Keratinocyte (primary cell): Measurements from ENCODE around the gene IER5.

Source experiments
- CTCF ChIP-seq, 3 experiments: IDR thresholded peaks in 1 of 3; conservative IDR thresholded peaks in 1 of 3; optimal IDR thresholded peaks in 1 of 3; 2 replicates in 2 of 3; 3 replicates in 1 of 3; pipeline versions ENCODE3 to v1.5.1; 2011; ENCODE audit warnings: low read length in 3 of 3, mild to moderate bottlenecking in 3 of 3, moderate library complexity in 2 of 3, control low read depth in 1 of 3, inconsistent platforms in 1 of 3; ENCODE audit not compliant: insufficient read depth in 2 of 3; ENCODE audit errors: extremely low read depth in 1 of 3
- EZH2 ChIP-seq: IDR thresholded peaks from one replicate; pipeline ENCODE4 v1.6.1; 2012; ENCODE audit warnings: inconsistent platforms, mild to moderate bottlenecking, low read length, moderate library complexity

- no peak for TF ChIP-seq EZH2
- no peak for TF ChIP-seq CTCF (optimal IDR thresholded peaks at IDR 0.05 in 1 of 3, IDR thresholded peaks at IDR 0.05 in 1 of 3, conservative IDR thresholded peaks at IDR 0.05 in 1 of 3; ENCODE audit: extremely low read depth in 1 of 3, insufficient read depth in 2 of 3, low read length in 3 of 3)
These were observed 19.9 kb downstream of the IER5 start for GRCh38 chr1:181108304-181108867.
